Coronary artery (tissue), 2 donors: ENCODE data around the gene GPI.

Experiments used
- DNase-seq: peaks from one replicate; pipeline ENCODE4 v3.0.0-alpha.2; 2017; ENCODE audit warnings: low spot score
- H3K27ac ChIP-seq, 2 donors: fragments of 200-600 bp; sonication (generic); one replicate each; pipeline ENCODE4 v1.5.1; 2016 to 2019
- H3K4me3 ChIP-seq: fragments of 200-600 bp; sonication (generic); 2 replicates; pipeline ENCODE4 v1.5.1; 2016; ENCODE audit warnings: mild to moderate bottlenecking, moderate library complexity
- TF ChIP-seq, protein P1 (sequence below): fragments of 200-600 bp; sonication (generic); IDR thresholded peaks from one replicate; pipeline ENCODE4 v1.5.1; 2019; ENCODE audit warnings: antibody characterized with exemption

The GPI gene

DNA sequence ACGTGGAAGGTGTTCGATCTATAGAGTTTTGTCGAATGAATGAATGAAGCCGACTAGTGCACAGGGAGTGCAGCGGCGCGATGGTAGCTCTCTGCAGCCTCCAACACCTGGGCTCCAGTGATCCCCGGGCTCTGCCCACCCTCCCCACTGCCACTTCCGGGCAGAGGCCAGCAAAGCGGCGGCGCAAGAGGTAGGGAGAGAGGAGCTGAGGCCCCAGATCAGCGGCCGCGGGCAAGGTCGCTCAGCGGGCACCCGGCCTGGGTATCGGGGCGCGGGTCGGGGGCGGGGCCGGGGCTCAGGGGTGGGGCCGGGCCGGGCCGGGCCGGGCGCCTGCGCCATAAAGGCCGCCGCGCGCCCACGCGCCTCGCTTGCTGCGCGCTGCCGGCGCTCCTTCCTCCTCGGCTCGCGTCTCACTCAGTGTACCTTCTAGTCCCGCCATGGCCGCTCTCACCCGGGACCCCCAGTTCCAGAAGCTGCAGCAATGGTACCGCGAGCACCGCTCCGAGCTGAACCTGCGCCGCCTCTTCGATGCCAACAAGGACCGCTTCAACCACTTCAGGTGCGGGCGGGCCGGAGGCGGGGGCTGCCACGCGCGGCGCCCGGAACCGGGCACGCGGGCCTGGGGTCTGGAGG, at the start of gene GPI:
Gene GPI, plus strand, starts transcription at position 367 of the 633 bp plus-strand sequence. Its CDS starts 71 bp downstream, at position 438.
- Histone ChIP-seq H3K27ac (peak within 1 kb of the TSS; percentile 53 to 72), H3K4me3 (peak within 1 kb of the TSS; percentile 84)
- no peak for DNase-seq
- TF ChIP-seq, protein P1, sequence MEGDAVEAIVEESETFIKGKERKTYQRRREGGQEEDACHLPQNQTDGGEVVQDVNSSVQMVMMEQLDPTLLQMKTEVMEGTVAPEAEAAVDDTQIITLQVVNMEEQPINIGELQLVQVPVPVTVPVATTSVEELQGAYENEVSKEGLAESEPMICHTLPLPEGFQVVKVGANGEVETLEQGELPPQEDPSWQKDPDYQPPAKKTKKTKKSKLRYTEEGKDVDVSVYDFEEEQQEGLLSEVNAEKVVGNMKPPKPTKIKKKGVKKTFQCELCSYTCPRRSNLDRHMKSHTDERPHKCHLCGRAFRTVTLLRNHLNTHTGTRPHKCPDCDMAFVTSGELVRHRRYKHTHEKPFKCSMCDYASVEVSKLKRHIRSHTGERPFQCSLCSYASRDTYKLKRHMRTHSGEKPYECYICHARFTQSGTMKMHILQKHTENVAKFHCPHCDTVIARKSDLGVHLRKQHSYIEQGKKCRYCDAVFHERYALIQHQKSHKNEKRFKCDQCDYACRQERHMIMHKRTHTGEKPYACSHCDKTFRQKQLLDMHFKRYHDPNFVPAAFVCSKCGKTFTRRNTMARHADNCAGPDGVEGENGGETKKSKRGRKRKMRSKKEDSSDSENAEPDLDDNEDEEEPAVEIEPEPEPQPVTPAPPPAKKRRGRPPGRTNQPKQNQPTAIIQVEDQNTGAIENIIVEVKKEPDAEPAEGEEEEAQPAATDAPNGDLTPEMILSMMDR: no peak

DNA sequence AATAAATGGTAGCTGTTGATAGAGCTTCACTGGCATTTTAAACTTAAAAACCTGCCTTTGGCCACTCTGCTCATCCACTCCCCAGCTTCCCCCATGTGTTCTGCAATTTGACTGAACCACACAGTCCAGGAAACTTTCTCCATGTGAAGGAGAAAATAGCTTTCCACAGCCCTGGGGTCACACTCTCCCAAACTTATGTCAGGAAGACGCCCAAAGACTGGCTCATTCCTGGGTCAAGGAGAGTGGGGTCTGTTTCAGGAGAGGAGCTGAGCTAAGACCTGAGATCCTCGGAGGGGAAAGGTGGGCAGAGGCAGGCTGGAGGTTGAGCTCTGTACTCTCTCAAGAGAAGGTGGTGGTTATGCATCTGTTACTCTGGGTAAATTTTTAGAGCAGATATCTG, 48.7 kb upstream of the GPI start:
- H3K27ac ChIP-seq: peak overlapping the region in 1 of 2 donors; percentile 69
- H3K4me3 ChIP-seq: no peak overlapping the region
- DNase-seq: no peak
- TF ChIP-seq, protein P1: no peak

DNA sequence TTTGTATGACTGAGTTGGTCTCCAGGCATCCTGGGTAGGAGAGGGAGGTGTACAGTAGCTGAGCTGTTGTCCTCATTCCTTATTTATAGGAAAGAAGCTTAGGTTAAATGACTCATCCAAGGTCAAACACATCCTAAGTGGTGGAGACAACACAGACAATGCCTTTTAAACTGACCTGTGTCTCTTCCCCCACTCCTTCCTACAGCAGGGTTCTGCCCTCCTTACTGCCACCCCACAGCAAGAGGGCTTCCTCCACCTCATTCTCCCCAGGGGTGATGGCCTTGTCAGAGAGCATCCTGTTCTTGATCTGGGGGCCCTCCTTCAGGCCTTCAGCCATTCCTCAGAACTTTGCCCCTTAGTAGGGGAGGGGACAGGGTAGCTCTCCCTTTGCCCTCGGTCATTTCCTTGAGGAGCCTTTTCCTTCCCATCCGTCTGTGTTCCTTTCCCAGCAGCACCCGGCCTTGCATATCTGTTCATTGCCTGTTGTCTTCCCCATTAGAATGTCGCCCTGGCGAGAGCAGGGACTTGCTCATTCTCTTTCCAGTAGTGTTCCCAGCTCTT, 48.2 kb upstream of the GPI start:
- H3K4me3 ChIP-seq: no peak overlapping the region
- DNase-seq: no peak
- peak overlapping the region in 1 of 2 donors; percentile 69 for H3K27ac ChIP-seq
- TF ChIP-seq, protein P1: no peak

DNA sequence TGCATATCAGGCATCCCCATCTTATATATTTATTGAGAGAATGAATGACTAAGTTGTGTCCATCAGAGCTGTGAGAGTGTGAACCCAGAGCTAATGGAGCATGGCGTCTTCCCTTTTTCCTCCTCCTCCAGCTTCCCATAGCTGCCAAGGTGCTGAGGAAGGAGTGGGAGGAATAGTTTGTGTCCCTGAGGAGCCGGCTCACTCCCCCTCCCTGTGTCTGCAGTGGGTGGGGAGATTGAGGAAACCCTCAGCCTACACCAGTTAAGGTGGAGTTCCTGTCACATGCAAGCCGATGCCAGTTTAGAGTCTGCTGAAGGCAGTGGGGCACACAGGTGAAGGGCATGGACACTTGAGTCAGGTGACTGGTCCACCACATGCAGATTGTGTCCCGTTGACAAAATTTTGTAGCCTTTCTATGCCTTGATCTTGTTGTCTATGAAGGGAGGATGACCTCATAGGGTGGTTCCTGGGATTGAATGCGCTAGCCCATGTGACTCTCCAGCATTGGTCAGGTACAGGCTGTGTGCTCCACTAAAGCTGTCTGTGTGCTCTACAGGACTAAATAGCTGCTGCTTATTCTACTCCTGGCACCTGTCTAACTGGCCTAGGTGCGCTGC, 47.6 kb upstream of the GPI start:
- Histone ChIP-seq H3K27ac (peak overlapping the region in 1 of 2 donors; percentile 69), H3K4me3 (no peak overlapping the region)
- no peak for DNase-seq
- TF ChIP-seq, protein P1: no peak

DNA sequence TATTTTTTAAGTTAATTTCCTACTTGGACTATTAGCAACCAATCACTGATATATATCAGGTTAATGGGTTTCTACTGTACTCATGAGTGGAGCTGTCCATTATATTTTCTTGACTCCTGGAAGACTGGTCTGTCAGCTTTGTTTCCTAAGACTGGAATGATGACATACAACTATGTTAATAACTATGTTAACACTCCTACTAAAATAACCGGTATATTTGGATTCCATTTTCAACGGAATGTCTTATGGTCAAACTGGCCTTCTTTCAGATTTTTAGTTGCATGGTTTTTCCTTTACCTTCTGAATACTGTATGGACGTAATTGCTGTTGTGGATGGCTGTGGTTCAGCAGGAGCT, 45.8 kb upstream of the GPI start:
- no peak for DNase-seq
- TF ChIP-seq, protein P1: no peak
- H3K4me3 ChIP-seq: no peak overlapping the region
- H3K27ac ChIP-seq: peak overlapping the region in 1 of 2 donors; percentile 51

DNA sequence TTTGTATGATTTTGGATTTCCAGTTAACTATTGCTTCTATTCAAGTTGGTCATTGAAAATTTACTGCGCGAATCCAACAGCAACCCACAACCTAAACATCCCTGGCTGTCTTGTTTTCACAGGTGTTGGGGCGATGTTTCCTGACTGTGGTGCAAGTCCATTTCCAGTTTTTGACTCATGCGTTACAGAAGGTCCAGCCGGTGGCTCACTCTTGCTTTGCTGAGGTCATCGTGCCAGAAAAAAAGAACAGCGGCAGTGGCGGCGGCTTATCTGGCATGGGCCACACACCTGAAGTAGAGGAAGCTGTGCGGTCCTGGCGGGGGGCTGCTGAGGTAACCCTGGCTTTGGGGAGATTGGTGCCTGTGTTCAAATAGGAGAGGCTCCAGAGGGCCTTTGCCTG, 45.2 kb upstream of the GPI start:
- Histone ChIP-seq H3K4me3 (no peak overlapping the region), H3K27ac (peak overlapping the region in 1 of 2 donors; percentile 67)
- DNase-seq: no peak
- TF ChIP-seq, protein P1: no peak

DNA sequence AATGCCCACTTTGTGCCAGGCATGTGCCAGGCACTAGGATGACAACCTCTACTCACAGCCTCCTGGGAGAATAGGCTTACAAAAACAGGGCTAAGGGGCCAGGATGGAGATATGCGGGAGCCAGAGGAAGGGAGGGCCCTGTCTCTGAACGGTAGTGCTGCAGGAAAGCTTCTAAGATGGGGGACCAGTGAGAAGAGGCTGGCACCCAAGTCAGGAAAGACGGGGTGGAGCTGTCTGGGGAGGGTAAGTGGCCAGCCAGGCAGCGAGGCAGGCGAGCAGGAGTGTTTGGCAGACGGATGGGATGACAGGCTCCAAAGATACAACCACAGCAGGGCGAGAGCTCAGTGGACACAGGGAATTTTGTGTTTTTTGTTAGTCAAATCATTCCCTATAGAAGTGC, 44.7 kb upstream of the GPI start:
- no peak for DNase-seq
- TF ChIP-seq, protein P1: no peak
- peak overlapping the region in 1 of 2 donors; percentile 67 for H3K27ac ChIP-seq
- H3K4me3 ChIP-seq: no peak overlapping the region
